NT2/D1 (cell line): ENCODE data around the gene ZHX3.

Source experiments
- DNase-seq: peaks from one replicate; pipeline ENCODE4 v3.0.0-alpha.2; 2011; ENCODE audit warnings: low read depth, low spot score
- H3K27me3 ChIP-seq: 2 replicates; pipeline ENCODE4 v1.6.0; 2011; ENCODE audit warnings: mild to moderate bottlenecking; ENCODE audit not compliant: insufficient read length, insufficient read depth
- H3K36me3 ChIP-seq: 2 replicates; pipeline ENCODE4 v1.6.1; 2011; ENCODE audit warnings: mild to moderate bottlenecking, low read length, mixed read lengths; ENCODE audit not compliant: insufficient read depth, insufficient read length
- H3K4me1 ChIP-seq: 2 replicates; pipeline ENCODE4 v1.5.1; 2011; ENCODE audit not compliant: insufficient read depth, insufficient read length
- H3K4me3 ChIP-seq: 2 replicates; pipeline ENCODE4 v1.5.1; 2011; ENCODE audit warnings: low read depth; ENCODE audit not compliant: insufficient read length
- H3K9ac ChIP-seq: 2 replicates; pipeline ENCODE4 v1.6.0; 2011; ENCODE audit warnings: low read depth; ENCODE audit not compliant: insufficient read length
- H3K9me3 ChIP-seq: 2 replicates; pipeline ENCODE4 v1.5.1; 2011; ENCODE audit warnings: mild to moderate bottlenecking, low read length; ENCODE audit not compliant: insufficient read depth
- SUZ12 ChIP-seq: IDR thresholded peaks from 2 replicates; pipeline ENCODE4 v1.6.1; 2011; ENCODE audit not compliant: insufficient read length, insufficient read depth; ENCODE audit errors: extremely low read depth
- YY1 ChIP-seq: IDR thresholded peaks from 2 replicates; pipeline ENCODE4 v1.6.1; 2011; ENCODE audit not compliant: insufficient read length, insufficient read depth
- ZNF274 ChIP-seq: IDR thresholded peaks from 2 replicates; pipeline ENCODE4 v1.6.1; 2011; ENCODE audit warnings: mild to moderate bottlenecking, low read depth, low read length

ZHX3 gene

GRCh38 chr20:41154436-41155176, 162.9 kb downstream of the ZHX3 start:
- no peak for TF ChIP-seq YY1
- DNase-seq = no peak
- Histone ChIP-seq H3K9me3 (no peaks in the 10 kb centered on the region), H3K4me3 (no peak overlapping the region), H3K27me3 (no peaks in the 10 kb centered on the region), H3K9ac (no peak overlapping the region), H3K4me1 (peaks cover 24% of the 10 kb centered on the region), H3K36me3 (peaks cover 45% of the 10 kb centered on the region)

GRCh38 chr20:41152108-41152757, 165.3 kb downstream of the ZHX3 start:
- Histone ChIP-seq H3K9me3 (no peaks in the 10 kb centered on the region), H3K9ac (no peak overlapping the region), H3K36me3 (peaks cover 45% of the 10 kb centered on the region), H3K4me3 (no peak overlapping the region), H3K4me1 (peaks cover 15% of the 10 kb centered on the region), H3K27me3 (no peaks in the 10 kb centered on the region)
- DNase-seq = no peak
- no peak for TF ChIP-seq YY1
- TF ChIP-seq ZNF274 = no peak
- TF ChIP-seq SUZ12 = no peak

- peaks cover 12% of the 10 kb centered on the region for H3K4me1 ChIP-seq
- H3K27me3 ChIP-seq = no peaks in the 10 kb centered on the region
- H3K36me3 ChIP-seq = peaks cover 47% of the 10 kb centered on the region
- DNase-seq = no peak
- no peak overlapping the region for H3K9ac ChIP-seq
- TF ChIP-seq SUZ12 = no peak
- no peak for TF ChIP-seq ZNF274
- TF ChIP-seq YY1 = no peak
- no peaks in the 10 kb centered on the region for H3K9me3 ChIP-seq
- no peak overlapping the region for H3K4me3 ChIP-seq
Measured at GRCh38 chr20:41151134-41151869, 166.2 kb downstream of the ZHX3 start.

- Histone ChIP-seq H3K36me3 (peaks cover 47% of the 10 kb centered on the region), H3K9ac (no peak overlapping the region), H3K4me3 (no peak overlapping the region), H3K4me1 (peaks cover 9% of the 10 kb centered on the region), H3K9me3 (no peaks in the 10 kb centered on the region), H3K27me3 (no peaks in the 10 kb centered on the region)
- no peak for TF ChIP-seq SUZ12
- TF ChIP-seq YY1 = no peak
- TF ChIP-seq ZNF274 = no peak
- DNase-seq = no peak
Measured at GRCh38 chr20:41150664-41151063, 166.9 kb downstream of the ZHX3 start.

- Histone ChIP-seq H3K9ac (no peak overlapping the region), H3K27me3 (no peaks in the 10 kb centered on the region), H3K9me3 (no peaks in the 10 kb centered on the region), H3K4me1 (peaks cover 3% of the 10 kb centered on the region), H3K4me3 (no peak overlapping the region), H3K36me3 (peaks cover 47% of the 10 kb centered on the region)
- TF ChIP-seq SUZ12 (no peak), YY1 (no peak), ZNF274 (no peak)
- no peak for DNase-seq
Measured at GRCh38 chr20:41148942-41149341, 168.6 kb downstream of the ZHX3 start.

- Histone ChIP-seq H3K4me1 (peaks cover 3% of the 10 kb centered on the region), H3K36me3 (peaks cover 56% of the 10 kb centered on the region), H3K9ac (no peak overlapping the region), H3K27me3 (no peaks in the 10 kb centered on the region), H3K9me3 (no peaks in the 10 kb centered on the region), H3K4me3 (no peak overlapping the region)
- TF ChIP-seq YY1 (no peak), SUZ12 (no peak), ZNF274 (no peak)
- DNase-seq = no peak
Measured at GRCh38 chr20:41147767-41148191, 169.8 kb downstream of the ZHX3 start.
